ENCODE results near the gene NRP1.
"Not testable (repeated sequence)": the region's sequence is repeated elsewhere in the genome, so short reads cannot be mapped to it uniquely, and the experiment has no call there.

NRP1 gene

DNA sequence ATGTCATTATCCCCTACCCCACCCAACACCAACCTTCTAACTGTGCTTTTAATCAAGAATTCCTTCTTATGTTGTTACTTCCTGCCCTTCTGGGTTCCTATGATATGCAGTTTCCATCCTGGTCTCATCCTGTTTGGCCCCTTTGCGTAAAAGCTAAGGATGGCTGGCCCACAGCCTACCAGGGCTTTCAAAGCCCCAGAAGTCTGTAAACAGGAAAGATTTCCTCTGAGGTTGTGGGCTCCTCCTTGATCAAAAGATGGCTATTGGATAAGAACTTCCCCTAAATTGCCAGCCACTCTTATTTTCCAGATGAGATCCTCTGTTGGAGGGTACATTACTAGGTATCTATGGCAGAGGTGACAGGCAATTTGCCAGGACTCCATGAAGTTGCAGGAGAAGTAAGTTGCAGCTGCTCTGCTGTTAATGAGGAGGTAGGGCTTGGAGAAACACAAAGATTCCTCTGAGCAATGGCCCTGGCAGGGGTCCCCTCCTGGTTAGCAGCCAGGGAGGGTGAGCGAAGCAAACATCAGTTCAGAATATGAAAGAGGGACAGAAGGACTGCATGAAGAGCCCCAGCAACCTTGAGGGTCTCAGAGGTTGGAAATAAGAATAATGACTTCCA lies 32.1 kb downstream of the NRP1 start:
- H3K4me2 ChIP-seq (ENCODE audit: insufficient read depth, low read length, poor library complexity, severe bottlenecking): no peak overlapping the region
- no peak overlapping the region for H2BK5ac ChIP-seq (ENCODE audit: low read length)
- H3K23ac ChIP-seq (ENCODE audit: low read depth, low read length, poor library complexity): no peak overlapping the region
- no peak overlapping the region for H3K9ac ChIP-seq (ENCODE audit: low read depth, low read length, poor library complexity)
- no peak for DNase-seq (ENCODE audit: low spot score)
- no peak overlapping the region for H3K4ac ChIP-seq (ENCODE audit: low read length)
- H3K36me3 ChIP-seq (replicated peaks in 1 of 2; ENCODE audit: control insufficient read depth in 2 of 2, insufficient read depth in 2 of 2, low read length in 2 of 2): peaks cover 0 to 79% of the 10 kb centered on the region in 2 donors
- H3K27me3 ChIP-seq (ENCODE audit: control insufficient read depth in 3 of 3, insufficient read depth in 3 of 3, low read depth in 1 of 3, low read length in 3 of 3): no peaks in the 10 kb centered on the region
- H3K4me1 ChIP-seq (ENCODE audit: control insufficient read depth in 2 of 2, insufficient read depth in 1 of 2, low read depth in 1 of 2, low read length in 2 of 2): peaks cover 6 to 22% of the 10 kb centered on the region in 2 donors
- no peak overlapping the region for H3K14ac ChIP-seq (ENCODE audit: low read length)
- no peak overlapping the region for H2BK120ac ChIP-seq (ENCODE audit: low read depth, low read length)
- no peak overlapping the region for H4K8ac ChIP-seq (ENCODE audit: low read depth, low read length)
- H2BK12ac ChIP-seq (ENCODE audit: low read length): no peak overlapping the region
- no peak overlapping the region for H4K91ac ChIP-seq (ENCODE audit: low read depth, low read length, poor library complexity)
- no peak overlapping the region for H3K18ac ChIP-seq (ENCODE audit: low read length)
- no peak overlapping the region for H2AK5ac ChIP-seq (ENCODE audit: low read depth, low read length)
- no peak overlapping the region for H3K4me3 ChIP-seq (ENCODE audit: low read length in 2 of 2)
- no peaks in the 10 kb centered on the region for H3K9me3 ChIP-seq (replicated peaks in 1 of 2; ENCODE audit: control insufficient read depth in 2 of 2, insufficient read depth in 1 of 2, low read depth in 1 of 2, low read length in 2 of 2)
- H2AFZ ChIP-seq (ENCODE audit: low read length): no peak overlapping the region
- no CpG with 5 or more reads among the region's 2 CpGs for WGBS, 2 donors (ENCODE audit: extremely low coverage in 2 of 2, insufficient read length in 2 of 2, insufficient replicate concordance in 1 of 2)
- H3K27ac ChIP-seq (replicated peaks; ENCODE audit: low read length): no peak overlapping the region
- no peaks in the 10 kb centered on the region for H3K79me1 ChIP-seq (ENCODE audit: low read depth, low read length)
- no peak overlapping the region for H2BK15ac ChIP-seq (ENCODE audit: low read length)

DNA sequence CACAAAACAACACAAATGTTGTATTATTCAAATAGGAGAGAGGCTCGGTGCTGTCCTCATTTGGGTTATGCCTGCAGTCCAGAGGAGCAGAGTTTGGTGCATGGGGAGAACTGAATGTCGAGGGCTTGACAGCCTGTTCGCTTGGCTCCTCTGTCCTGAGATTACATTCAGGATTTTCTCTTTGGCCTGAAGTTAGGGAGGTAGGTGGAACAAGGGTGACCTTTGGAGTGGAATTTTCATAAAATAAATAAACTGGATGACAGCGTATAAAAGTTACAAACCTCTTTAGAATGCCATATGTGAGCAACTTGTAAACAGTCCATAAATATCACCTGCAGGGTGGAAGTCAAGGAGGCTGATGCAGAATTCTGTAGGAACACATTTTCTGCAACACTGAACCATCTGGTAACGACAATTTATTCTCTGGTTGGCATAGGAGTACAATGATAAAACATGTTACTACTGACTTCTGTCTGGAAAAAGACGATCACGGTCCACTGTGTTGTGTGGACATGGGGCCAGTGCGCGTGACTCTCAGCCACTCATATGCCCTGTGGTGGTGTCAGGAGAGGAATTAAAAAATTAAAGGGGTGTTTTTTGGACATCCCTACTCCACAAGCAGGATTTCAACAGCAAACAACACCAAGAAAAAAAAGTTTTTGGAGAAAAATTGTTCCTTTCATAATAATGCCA lies 33.2 kb downstream of the NRP1 start:
- H3K4me1 ChIP-seq (ENCODE audit: control insufficient read depth in 2 of 2, insufficient read depth in 1 of 2, low read depth in 1 of 2, low read length in 2 of 2): peaks cover 4 to 11% of the 10 kb centered on the region in 2 donors
- no peak overlapping the region for H4K8ac ChIP-seq (ENCODE audit: low read depth, low read length)
- H3K9ac ChIP-seq (ENCODE audit: low read depth, low read length, poor library complexity): no peak overlapping the region
- H3K4me2 ChIP-seq (ENCODE audit: insufficient read depth, low read length, poor library complexity, severe bottlenecking): no peak overlapping the region
- H2AK5ac ChIP-seq (ENCODE audit: low read depth, low read length): no peak overlapping the region
- no peak overlapping the region for H3K4ac ChIP-seq (ENCODE audit: low read length)
- H3K36me3 ChIP-seq (replicated peaks in 1 of 2; ENCODE audit: control insufficient read depth in 2 of 2, insufficient read depth in 2 of 2, low read length in 2 of 2): peaks cover 0 to 89% of the 10 kb centered on the region in 2 donors
- no peak overlapping the region for H2BK5ac ChIP-seq (ENCODE audit: low read length)
- no peak overlapping the region for H3K27ac ChIP-seq (replicated peaks; ENCODE audit: low read length)
- WGBS, 2 donors (ENCODE audit: extremely low coverage in 2 of 2, insufficient read length in 2 of 2, insufficient replicate concordance in 1 of 2): no CpG with 5 or more reads among the region's 9 CpGs
- H3K4me3 ChIP-seq (ENCODE audit: low read length in 2 of 2): no peak overlapping the region
- DNase-seq (ENCODE audit: low spot score): no peak
- H3K9me3 ChIP-seq (replicated peaks in 1 of 2; ENCODE audit: control insufficient read depth in 2 of 2, insufficient read depth in 1 of 2, low read depth in 1 of 2, low read length in 2 of 2): no peaks in the 10 kb centered on the region
- H2BK15ac ChIP-seq (ENCODE audit: low read length): no peak overlapping the region
- no peak overlapping the region for H3K18ac ChIP-seq (ENCODE audit: low read length)
- H3K27me3 ChIP-seq (ENCODE audit: control insufficient read depth in 3 of 3, insufficient read depth in 3 of 3, low read depth in 1 of 3, low read length in 3 of 3): no peaks in the 10 kb centered on the region
- H2BK12ac ChIP-seq (ENCODE audit: low read length): no peak overlapping the region
- no peaks in the 10 kb centered on the region for H3K79me1 ChIP-seq (ENCODE audit: low read depth, low read length)
- H2AFZ ChIP-seq (ENCODE audit: low read length): no peak overlapping the region
- no peak overlapping the region for H3K23ac ChIP-seq (ENCODE audit: low read depth, low read length, poor library complexity)
- no peak overlapping the region for H2BK120ac ChIP-seq (ENCODE audit: low read depth, low read length)
- no peak overlapping the region for H3K14ac ChIP-seq (ENCODE audit: low read length)
- H4K91ac ChIP-seq (ENCODE audit: low read depth, low read length, poor library complexity): no peak overlapping the region

DNA sequence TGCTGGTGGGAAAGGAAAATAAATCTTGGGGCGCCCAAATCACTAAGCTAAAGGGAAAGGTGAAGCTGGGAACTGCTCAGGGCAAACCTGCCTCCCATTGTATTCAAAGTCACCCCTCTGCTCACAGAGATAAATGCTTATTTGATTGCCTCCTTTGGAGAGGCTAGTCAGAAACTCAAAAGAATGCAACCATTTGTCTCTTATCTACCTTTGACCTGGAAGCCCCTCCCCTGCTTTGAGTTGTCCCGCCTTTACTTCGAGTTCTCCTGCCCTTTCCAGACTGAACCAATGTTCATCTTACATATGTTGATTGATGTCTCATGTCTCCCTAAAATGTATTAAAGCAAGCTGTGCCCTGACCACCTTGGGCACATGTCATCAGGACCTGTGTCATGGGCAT lies 33.9 kb downstream of the NRP1 start:
- H3K27ac ChIP-seq (replicated peaks; ENCODE audit: low read length); H3K4ac ChIP-seq (ENCODE audit: low read length); DNase-seq (ENCODE audit: low spot score); H2BK120ac ChIP-seq (ENCODE audit: low read depth, low read length); H3K4me3 ChIP-seq (ENCODE audit: low read length in 2 of 2); H3K14ac ChIP-seq (ENCODE audit: low read length); H3K9me3 ChIP-seq (replicated peaks in 1 of 2; ENCODE audit: control insufficient read depth in 2 of 2, insufficient read depth in 1 of 2, low read depth in 1 of 2, low read length in 2 of 2); H2BK12ac ChIP-seq (ENCODE audit: low read length); H3K79me1 ChIP-seq (ENCODE audit: low read depth, low read length); H2AFZ ChIP-seq (ENCODE audit: low read length); H3K4me2 ChIP-seq (ENCODE audit: insufficient read depth, low read length, poor library complexity, severe bottlenecking); H2BK15ac ChIP-seq (ENCODE audit: low read length); H3K27me3 ChIP-seq (ENCODE audit: control insufficient read depth in 3 of 3, insufficient read depth in 3 of 3, low read depth in 1 of 3, low read length in 3 of 3); H3K9ac ChIP-seq (ENCODE audit: low read depth, low read length, poor library complexity); H4K91ac ChIP-seq (ENCODE audit: low read depth, low read length, poor library complexity); H3K23ac ChIP-seq (ENCODE audit: low read depth, low read length, poor library complexity); H4K8ac ChIP-seq (ENCODE audit: low read depth, low read length); H2AK5ac ChIP-seq (ENCODE audit: low read depth, low read length); H2BK5ac ChIP-seq (ENCODE audit: low read length); H3K18ac ChIP-seq (ENCODE audit: low read length): not testable (repeated sequence)
- no CpG with 5 or more reads among the region's 3 CpGs for WGBS, 2 donors (ENCODE audit: extremely low coverage in 2 of 2, insufficient read length in 2 of 2, insufficient replicate concordance in 1 of 2)
- Histone ChIP-seq H3K4me1 (ENCODE audit: control insufficient read depth in 2 of 2, insufficient read depth in 1 of 2, low read depth in 1 of 2, low read length in 2 of 2) (peaks cover 2 to 10% of the 10 kb centered on the region in 2 donors), H3K36me3 (replicated peaks in 1 of 2; ENCODE audit: control insufficient read depth in 2 of 2, insufficient read depth in 2 of 2, low read length in 2 of 2) (peaks cover 0 to 96% of the 10 kb centered on the region in 2 donors)

- Histone ChIP-seq H3K4ac (ENCODE audit: low read length) (no peak overlapping the region), H3K14ac (ENCODE audit: low read length) (no peak overlapping the region), H4K91ac (ENCODE audit: low read depth, low read length, poor library complexity) (no peak overlapping the region), H3K4me3 (ENCODE audit: low read length in 2 of 2) (no peak overlapping the region), H2BK15ac (ENCODE audit: low read length) (no peak overlapping the region), H3K36me3 (replicated peaks in 1 of 2; ENCODE audit: control insufficient read depth in 2 of 2, insufficient read depth in 2 of 2, low read length in 2 of 2) (peaks cover 0 to 97% of the 10 kb centered on the region in 2 donors), H3K27ac (replicated peaks; ENCODE audit: low read length) (no peak overlapping the region), H2BK5ac (ENCODE audit: low read length) (no peak overlapping the region), H3K18ac (ENCODE audit: low read length) (no peak overlapping the region), H4K8ac (ENCODE audit: low read depth, low read length) (no peak overlapping the region), H3K9ac (ENCODE audit: low read depth, low read length, poor library complexity) (no peak overlapping the region), H2AK5ac (ENCODE audit: low read depth, low read length) (no peak overlapping the region), H3K27me3 (ENCODE audit: control insufficient read depth in 3 of 3, insufficient read depth in 3 of 3, low read depth in 1 of 3, low read length in 3 of 3) (no peaks in the 10 kb centered on the region), H3K4me2 (ENCODE audit: insufficient read depth, low read length, poor library complexity, severe bottlenecking) (no peak overlapping the region), H3K79me1 (ENCODE audit: low read depth, low read length) (no peaks in the 10 kb centered on the region), H2BK12ac (ENCODE audit: low read length) (no peak overlapping the region), H3K9me3 (replicated peaks in 1 of 2; ENCODE audit: control insufficient read depth in 2 of 2, insufficient read depth in 1 of 2, low read depth in 1 of 2, low read length in 2 of 2) (no peaks in the 10 kb centered on the region), H3K4me1 (ENCODE audit: control insufficient read depth in 2 of 2, insufficient read depth in 1 of 2, low read depth in 1 of 2, low read length in 2 of 2) (peaks cover 0 to under 1% of the 10 kb centered on the region in 2 donors), H2BK120ac (ENCODE audit: low read depth, low read length) (no peak overlapping the region), H2AFZ (ENCODE audit: low read length) (no peak overlapping the region), H3K23ac (ENCODE audit: low read depth, low read length, poor library complexity) (no peak overlapping the region)
- no CpG with 5 or more reads among the region's 2 CpGs for WGBS, 2 donors (ENCODE audit: extremely low coverage in 2 of 2, insufficient read length in 2 of 2, insufficient replicate concordance in 1 of 2)
- DNase-seq (ENCODE audit: low spot score): no peak
Observed at GRCh38 chr10:33298893-33299292, 35.6 kb downstream of the NRP1 start.

Measured in neuronal stem cell (in vitro differentiated cells).